ENCODE results near the gene DIS3L2.

Gene DIS3L2

GRCh38 chr2:232340171-232340935, 378.8 kb downstream of the DIS3L2 start:
- TF ChIP-seq OSR1 (CRISPR knock-in tag; IDR thresholded peaks at IDR 0.05) (no peak), ESRRG (CRISPR knock-in tag; IDR thresholded peaks at IDR 0.05) (no peak), GLIS3 (CRISPR knock-in tag; IDR thresholded peaks at IDR 0.05) (no peak), PPARA (CRISPR knock-in tag; IDR thresholded peaks at IDR 0.05; ENCODE audit: borderline replicate concordance) (no peak), ZNF565 (CRISPR knock-in tag; conservative IDR thresholded peaks at IDR 0.05; ENCODE audit: low read depth) (no peak), POU6F1 (CRISPR knock-in tag; IDR thresholded peaks at IDR 0.05; ENCODE audit: borderline replicate concordance, low read depth) (no peak), CSDC2 (CRISPR knock-in tag; IDR thresholded peaks at IDR 0.05) (no peak), BACH2 (CRISPR knock-in tag; IDR thresholded peaks at IDR 0.05; ENCODE audit: borderline replicate concordance) (no peak), ISL1 (CRISPR knock-in tag; IDR thresholded peaks at IDR 0.05) (no peak), CREB5 (CRISPR knock-in tag; IDR thresholded peaks at IDR 0.05; ENCODE audit: low read depth) (no peak)
- ATAC-seq, result no peak

GRCh38 chr2:232341061-232341738, 379.7 kb downstream of the DIS3L2 start:
- no peak for ATAC-seq
- TF ChIP-seq CSDC2 (CRISPR knock-in tag; IDR thresholded peaks at IDR 0.05) (no peak), ESRRG (CRISPR knock-in tag; IDR thresholded peaks at IDR 0.05) (no peak), OSR1 (CRISPR knock-in tag; IDR thresholded peaks at IDR 0.05) (no peak), ZC3H10 (CRISPR knock-in tag; IDR thresholded peaks at IDR 0.05) (no peak), PPARA (CRISPR knock-in tag; IDR thresholded peaks at IDR 0.05; ENCODE audit: borderline replicate concordance) (no peak), ARNTL (CRISPR knock-in tag; IDR thresholded peaks at IDR 0.05; ENCODE audit: borderline replicate concordance, low read depth) (no peak), ISL1 (CRISPR knock-in tag; IDR thresholded peaks at IDR 0.05) (no peak), RARB (CRISPR knock-in tag; IDR thresholded peaks at IDR 0.05) (no peak), CREB5 (CRISPR knock-in tag; IDR thresholded peaks at IDR 0.05; ENCODE audit: low read depth) (no peak), ZNF8 (CRISPR knock-in tag; IDR thresholded peaks at IDR 0.05) (no peak), ZNF70 (CRISPR knock-in tag; IDR thresholded peaks at IDR 0.05) (no peak), ZNF565 (CRISPR knock-in tag; conservative IDR thresholded peaks at IDR 0.05; ENCODE audit: low read depth) (no peak), BACH2 (CRISPR knock-in tag; IDR thresholded peaks at IDR 0.05; ENCODE audit: borderline replicate concordance) (no peak), TCF4 (CRISPR knock-in tag; IDR thresholded peaks at IDR 0.05; ENCODE audit: borderline replicate concordance) (no peak), ZFP3 (CRISPR knock-in tag; IDR thresholded peaks at IDR 0.05) (no peak)
- TF ChIP-seq, protein P1, sequence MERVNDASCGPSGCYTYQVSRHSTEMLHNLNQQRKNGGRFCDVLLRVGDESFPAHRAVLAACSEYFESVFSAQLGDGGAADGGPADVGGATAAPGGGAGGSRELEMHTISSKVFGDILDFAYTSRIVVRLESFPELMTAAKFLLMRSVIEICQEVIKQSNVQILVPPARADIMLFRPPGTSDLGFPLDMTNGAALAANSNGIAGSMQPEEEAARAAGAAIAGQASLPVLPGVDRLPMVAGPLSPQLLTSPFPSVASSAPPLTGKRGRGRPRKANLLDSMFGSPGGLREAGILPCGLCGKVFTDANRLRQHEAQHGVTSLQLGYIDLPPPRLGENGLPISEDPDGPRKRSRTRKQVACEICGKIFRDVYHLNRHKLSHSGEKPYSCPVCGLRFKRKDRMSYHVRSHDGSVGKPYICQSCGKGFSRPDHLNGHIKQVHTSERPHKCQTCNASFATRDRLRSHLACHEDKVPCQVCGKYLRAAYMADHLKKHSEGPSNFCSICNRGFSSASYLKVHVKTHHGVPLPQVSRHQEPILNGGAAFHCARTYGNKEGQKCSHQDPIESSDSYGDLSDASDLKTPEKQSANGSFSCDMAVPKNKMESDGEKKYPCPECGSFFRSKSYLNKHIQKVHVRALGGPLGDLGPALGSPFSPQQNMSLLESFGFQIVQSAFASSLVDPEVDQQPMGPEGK (CRISPR knock-in tag; IDR thresholded peaks at IDR 0.05; ENCODE audit: borderline replicate concordance), result no peak

DNA sequence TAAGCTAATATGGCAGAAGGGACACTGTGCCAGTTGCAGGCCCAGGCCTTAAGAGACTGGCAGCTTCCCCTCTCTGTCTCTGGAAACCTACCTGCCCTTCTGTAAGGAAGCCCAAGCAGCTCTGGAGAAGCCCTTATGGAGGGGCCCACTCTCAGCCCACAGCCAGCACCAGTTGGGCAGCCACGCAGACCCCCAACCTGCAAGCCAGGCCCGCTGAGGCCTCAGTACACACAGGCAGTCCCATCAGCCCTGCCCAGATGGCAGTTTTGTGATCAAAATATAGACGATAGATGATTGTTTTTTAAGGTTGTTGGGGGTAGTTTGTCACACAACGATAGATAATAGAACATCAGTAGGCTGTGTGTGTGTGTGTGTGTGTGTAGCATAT, 380.2 kb downstream of the DIS3L2 start:
- TF ChIP-seq ZC3H10 (CRISPR knock-in tag; IDR thresholded peaks at IDR 0.05) (no peak), BACH2 (CRISPR knock-in tag; IDR thresholded peaks at IDR 0.05; ENCODE audit: borderline replicate concordance) (no peak), GLIS3 (CRISPR knock-in tag; IDR thresholded peaks at IDR 0.05) (no peak), CSDC2 (CRISPR knock-in tag; IDR thresholded peaks at IDR 0.05) (no peak), PPARA (CRISPR knock-in tag; IDR thresholded peaks at IDR 0.05; ENCODE audit: borderline replicate concordance) (no peak), ZFP3 (CRISPR knock-in tag; IDR thresholded peaks at IDR 0.05) (no peak), ZFP30 (CRISPR knock-in tag; IDR thresholded peaks at IDR 0.05) (no peak), ZNF70 (CRISPR knock-in tag; IDR thresholded peaks at IDR 0.05) (no peak), ESRRG (CRISPR knock-in tag; IDR thresholded peaks at IDR 0.05) (no peak), ZNF8 (CRISPR knock-in tag; IDR thresholded peaks at IDR 0.05) (no peak)
- TF ChIP-seq, protein P2, sequence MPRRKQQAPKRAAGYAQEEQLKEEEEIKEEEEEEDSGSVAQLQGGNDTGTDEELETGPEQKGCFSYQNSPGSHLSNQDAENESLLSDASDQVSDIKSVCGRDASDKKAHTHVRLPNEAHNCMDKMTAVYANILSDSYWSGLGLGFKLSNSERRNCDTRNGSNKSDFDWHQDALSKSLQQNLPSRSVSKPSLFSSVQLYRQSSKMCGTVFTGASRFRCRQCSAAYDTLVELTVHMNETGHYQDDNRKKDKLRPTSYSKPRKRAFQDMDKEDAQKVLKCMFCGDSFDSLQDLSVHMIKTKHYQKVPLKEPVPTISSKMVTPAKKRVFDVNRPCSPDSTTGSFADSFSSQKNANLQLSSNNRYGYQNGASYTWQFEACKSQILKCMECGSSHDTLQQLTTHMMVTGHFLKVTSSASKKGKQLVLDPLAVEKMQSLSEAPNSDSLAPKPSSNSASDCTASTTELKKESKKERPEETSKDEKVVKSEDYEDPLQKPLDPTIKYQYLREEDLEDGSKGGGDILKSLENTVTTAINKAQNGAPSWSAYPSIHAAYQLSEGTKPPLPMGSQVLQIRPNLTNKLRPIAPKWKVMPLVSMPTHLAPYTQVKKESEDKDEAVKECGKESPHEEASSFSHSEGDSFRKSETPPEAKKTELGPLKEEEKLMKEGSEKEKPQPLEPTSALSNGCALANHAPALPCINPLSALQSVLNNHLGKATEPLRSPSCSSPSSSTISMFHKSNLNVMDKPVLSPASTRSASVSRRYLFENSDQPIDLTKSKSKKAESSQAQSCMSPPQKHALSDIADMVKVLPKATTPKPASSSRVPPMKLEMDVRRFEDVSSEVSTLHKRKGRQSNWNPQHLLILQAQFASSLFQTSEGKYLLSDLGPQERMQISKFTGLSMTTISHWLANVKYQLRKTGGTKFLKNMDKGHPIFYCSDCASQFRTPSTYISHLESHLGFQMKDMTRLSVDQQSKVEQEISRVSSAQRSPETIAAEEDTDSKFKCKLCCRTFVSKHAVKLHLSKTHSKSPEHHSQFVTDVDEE (CRISPR knock-in tag; IDR thresholded peaks at IDR 0.05), result no peak
- no peak for ATAC-seq

Measured in SK-N-SH treated with all-trans-retinoic acid at 6 μM for 48 hours (cell line).